Measurements from ENCODE around the gene ZNF439.
"Not testable (repeated sequence)": the region's sequence is repeated elsewhere in the genome, so short reads cannot be mapped to it uniquely, and the experiment has no call there.

The ZNF439 gene

GRCh38 chr19:11887611-11888531 is 39.3 kb downstream of the ZNF439 start, which contains the start of gene ZNF69:
ZNF69 (plus strand) TSS chr19:11887782; CDS start chr19:11887924, 142 bp downstream.
- H3K4me3 Mint-ChIP-seq, result peak within 1 kb of the TSS; percentile 84
- peaks cover 3% of the 10 kb centered on the region for H3K36me3 Mint-ChIP-seq (ENCODE audit: low read depth)
- H3K9me3 Mint-ChIP-seq, result peaks cover 24% of the 10 kb centered on the region
- H3K27ac Mint-ChIP-seq, result peak within 1 kb of the TSS; percentile 69
- H3K27me3 Mint-ChIP-seq (ENCODE audit: low read depth), result no peaks in the 10 kb centered on the region
- H3K4me1 Mint-ChIP-seq (ENCODE audit: low read depth), result peaks cover 10% of the 10 kb centered on the region

GRCh38 chr19:11889901-11890300 is 41.4 kb downstream of the ZNF439 start:
- H3K4me3 Mint-ChIP-seq; H3K4me1 Mint-ChIP-seq (ENCODE audit: low read depth); H3K27me3 Mint-ChIP-seq (ENCODE audit: low read depth); H3K27ac Mint-ChIP-seq; H3K36me3 Mint-ChIP-seq (ENCODE audit: low read depth): not testable (repeated sequence)
- H3K9me3 Mint-ChIP-seq, result peaks cover 38% of the 10 kb centered on the region

GRCh38 chr19:11890634-11891033 is 42.1 kb downstream of the ZNF439 start:
- H3K4me3 Mint-ChIP-seq, result no peak overlapping the region

GRCh38 chr19:11894851-11895250 is 46.3 kb downstream of the ZNF439 start:
- Mint-ChIP-seq H3K27ac (no peak overlapping the region), H3K27me3 (ENCODE audit: low read depth) (no peaks in the 10 kb centered on the region), H3K4me3 (no peak overlapping the region), H3K9me3 (peaks cover 45% of the 10 kb centered on the region), H3K4me1 (ENCODE audit: low read depth) (no peaks in the 10 kb centered on the region), H3K36me3 (ENCODE audit: low read depth) (no peaks in the 10 kb centered on the region)

More at GRCh38 chr19:11890634-11891033, 42.1 kb downstream of the ZNF439 start:
- Mint-ChIP-seq H3K27me3 (ENCODE audit: low read depth) (no peaks in the 10 kb centered on the region), H3K27ac (no peak overlapping the region), H3K4me1 (ENCODE audit: low read depth) (peaks cover 10% of the 10 kb centered on the region), H3K36me3 (ENCODE audit: low read depth) (peaks cover 3% of the 10 kb centered on the region), H3K9me3 (peaks cover 44% of the 10 kb centered on the region)

- Mint-ChIP-seq H3K4me3 (no peak overlapping the region), H3K4me1 (ENCODE audit: low read depth) (no peaks in the 10 kb centered on the region), H3K9me3 (peaks cover 62% of the 10 kb centered on the region), H3K27me3 (ENCODE audit: low read depth) (no peaks in the 10 kb centered on the region), H3K36me3 (ENCODE audit: low read depth) (peaks cover 7% of the 10 kb centered on the region), H3K27ac (no peak overlapping the region)
Observed at GRCh38 chr19:11902228-11902627, 53.7 kb downstream of the ZNF439 start.

GRCh38 chr19:11905928-11906327 is 57.4 kb downstream of the ZNF439 start:
- Mint-ChIP-seq H3K36me3 (ENCODE audit: low read depth) (peaks cover 7% of the 10 kb centered on the region), H3K9me3 (peaks cover 66% of the 10 kb centered on the region), H3K4me3 (no peak overlapping the region), H3K27ac (no peak overlapping the region), H3K4me1 (ENCODE audit: low read depth) (no peaks in the 10 kb centered on the region), H3K27me3 (ENCODE audit: low read depth) (no peaks in the 10 kb centered on the region)

GRCh38 chr19:11911937-11912336 is 63.4 kb downstream of the ZNF439 start:
- not testable (repeated sequence) for H3K4me3 Mint-ChIP-seq; H3K4me1 Mint-ChIP-seq (ENCODE audit: low read depth); H3K36me3 Mint-ChIP-seq (ENCODE audit: low read depth); H3K27me3 Mint-ChIP-seq (ENCODE audit: low read depth); H3K27ac Mint-ChIP-seq
- peaks cover 52% of the 10 kb centered on the region for H3K9me3 Mint-ChIP-seq

- H3K4me1 Mint-ChIP-seq (ENCODE audit: low read depth); H3K27me3 Mint-ChIP-seq (ENCODE audit: low read depth); H3K4me3 Mint-ChIP-seq; H3K27ac Mint-ChIP-seq; H3K36me3 Mint-ChIP-seq (ENCODE audit: low read depth): not testable (repeated sequence)
- H3K9me3 Mint-ChIP-seq, result peaks cover 38% of the 10 kb centered on the region
Observed at GRCh38 chr19:11914417-11915051, 66.0 kb downstream of the ZNF439 start.

All from T-helper 1 cell treated with Interleukin-12 subunit alpha and Interleukin-12 subunit beta and Interleukin-4 antibody, amounts not matched to agents 30 μg/mL and 1 μg/mL, for 36 hours (primary cell).